Measurements from ENCODE around the gene HOOK2.
"Not testable (repeated sequence)": the region's sequence is repeated elsewhere in the genome, so short reads cannot be mapped to it uniquely, and the experiment has no call there.

The HOOK2 gene

DNA sequence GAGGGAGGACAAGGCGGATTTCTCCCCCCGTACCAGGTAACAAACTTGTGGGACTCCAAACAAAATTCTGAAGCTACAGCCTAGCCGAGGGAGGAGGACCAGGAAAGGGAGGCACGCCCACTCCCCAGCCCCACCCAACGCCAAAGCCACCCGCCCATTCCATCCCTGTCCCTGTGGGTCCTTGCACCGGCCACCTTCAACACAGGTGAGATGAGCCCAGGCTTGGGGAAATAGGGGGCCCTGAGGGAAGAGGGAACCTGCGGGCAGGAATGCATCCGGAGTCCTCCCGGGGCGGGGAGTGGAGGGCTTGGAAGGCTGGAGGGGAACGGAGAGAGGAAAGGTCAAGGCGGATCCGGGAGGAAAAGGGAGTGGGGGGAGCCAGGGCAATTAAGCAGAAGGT, 23.7 kb downstream of the HOOK2 start, which contains the start of gene BEST2:
TSS of gene BEST2 (plus strand) at position 157 of the 400 bp plus-strand sequence. CDS start 802 bp downstream, outside the sequence.
- DNase-seq, result no peak

DNA sequence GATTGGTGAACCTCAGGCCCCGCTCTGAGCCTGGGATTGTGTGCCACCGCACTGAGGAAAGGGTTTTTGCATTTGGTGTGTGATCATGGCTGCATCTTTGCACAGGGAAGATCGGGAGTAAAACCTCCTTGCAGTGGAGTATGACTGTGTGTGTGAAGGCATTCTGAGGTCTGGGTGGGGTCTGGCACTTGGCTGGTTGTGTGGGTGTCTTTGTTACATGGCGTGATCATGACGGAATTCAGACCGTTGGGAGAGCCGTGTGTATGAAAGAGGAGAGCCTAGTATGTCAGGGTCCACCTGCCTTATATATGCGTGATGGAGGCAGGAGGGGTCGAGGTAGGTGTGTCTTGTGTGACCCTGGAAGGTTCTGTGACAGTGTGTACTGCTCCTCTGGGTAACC, 24.5 kb downstream of the HOOK2 start:
- DNase-seq, result no peak

DNA sequence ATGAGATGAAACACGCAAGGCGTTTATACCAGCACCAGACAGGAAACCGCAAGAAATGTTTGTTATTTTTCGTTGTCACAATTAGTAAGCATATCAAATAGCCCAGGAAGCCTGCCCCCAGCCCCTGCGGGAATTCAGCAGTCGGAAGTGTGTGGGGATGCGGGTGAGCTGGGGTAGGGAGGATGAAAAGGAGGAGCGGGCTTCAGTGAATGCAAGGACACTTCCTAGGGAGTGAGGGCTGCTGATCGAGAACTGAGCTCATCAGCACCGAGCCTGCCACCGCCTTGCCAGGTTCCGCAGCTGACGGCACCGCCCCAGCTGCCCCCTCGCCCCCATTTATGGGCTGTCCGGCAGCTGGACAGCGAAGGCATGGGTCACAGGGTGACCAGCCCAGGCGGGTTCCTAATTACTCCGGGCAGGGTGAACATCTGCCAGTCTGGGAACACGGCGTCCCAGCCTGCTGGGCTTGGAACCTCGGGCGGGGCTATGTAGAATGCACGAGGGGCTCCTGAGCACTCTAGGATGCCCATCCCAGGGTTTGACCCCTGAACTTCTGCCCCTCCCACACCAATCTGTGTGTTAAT, 25.3 kb downstream of the HOOK2 start:
- no peak for DNase-seq

GRCh38 chr19:12748489-12748888, 26.9 kb downstream of the HOOK2 start:
- DNase-seq, result no peak

GRCh38 chr19:12745166-12745897, 30.0 kb downstream of the HOOK2 start:
- no peak for DNase-seq

DNA sequence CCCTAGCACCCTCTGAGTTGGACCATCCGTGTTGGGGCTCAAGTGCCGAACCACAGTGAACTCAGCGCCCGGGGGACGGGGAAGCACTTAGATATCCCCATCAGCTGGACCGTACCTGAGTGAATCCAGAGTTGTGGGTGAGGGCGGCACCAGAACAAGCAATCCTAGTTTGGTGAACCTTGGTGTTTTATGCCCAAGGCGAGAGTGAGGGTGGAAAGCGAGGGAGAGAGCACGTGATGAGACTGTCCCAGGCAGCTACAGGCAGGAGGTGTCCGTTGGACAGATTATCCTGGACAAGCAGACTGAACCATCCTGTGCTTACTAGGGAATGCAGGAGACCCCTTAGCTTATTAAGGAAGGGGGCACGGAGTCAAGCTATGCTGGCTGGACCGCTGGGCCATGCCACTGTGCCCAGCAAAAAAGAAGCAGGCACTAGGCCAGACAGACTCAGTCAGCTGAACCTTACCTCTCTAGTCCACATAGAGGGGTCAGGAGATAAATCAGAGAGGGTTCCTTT, 37.5 kb downstream of the HOOK2 start:
- no peak for DNase-seq

- peak; percentile 44 for DNase-seq
Observed at GRCh38 chr19:12736995-12737834, 38.1 kb downstream of the HOOK2 start, which contains the start of gene GET3. Gene GET3 (plus strand): TSS chr19:12737497. CDS start chr19:12737506, 9 bp downstream.

DNA sequence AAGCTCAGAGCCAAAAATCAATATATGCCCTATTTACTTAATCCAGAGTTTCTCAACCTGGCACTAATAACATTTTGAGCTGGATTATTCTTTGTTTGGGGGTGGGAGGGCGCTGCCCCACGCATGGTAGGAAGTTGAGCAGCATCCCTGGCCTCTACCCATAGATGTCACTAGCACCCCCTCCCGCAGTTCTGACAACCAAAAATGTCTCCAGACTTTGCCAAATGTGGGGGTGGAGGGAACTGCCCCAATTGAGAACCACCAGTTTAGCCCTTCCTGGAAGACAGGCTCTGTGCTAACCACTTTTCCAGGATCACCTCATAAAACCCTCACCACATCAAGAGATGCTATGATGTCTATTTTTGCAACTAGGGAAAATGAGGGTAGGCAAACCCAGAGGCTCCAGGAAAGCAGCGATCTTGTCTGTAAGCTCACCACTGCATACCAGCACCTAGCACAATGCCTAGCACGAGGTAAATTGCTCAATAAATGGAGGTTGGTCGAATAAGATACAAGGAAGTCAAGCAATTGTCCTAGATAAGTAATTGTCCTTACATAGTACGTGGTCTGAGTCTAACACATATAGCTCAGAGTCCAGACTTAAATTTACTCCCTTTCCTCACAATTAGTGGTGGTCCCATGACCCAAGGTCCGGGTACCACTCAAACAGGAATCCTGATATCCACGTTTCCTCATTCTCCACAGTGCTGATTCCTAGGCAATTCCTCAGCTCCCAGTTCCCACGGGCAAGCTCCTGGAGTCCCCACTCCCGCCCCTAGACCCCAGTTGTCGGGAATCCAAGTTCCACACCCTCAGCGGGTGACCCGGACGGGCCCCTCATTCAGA, 41.8 kb downstream of the HOOK2 start:
- no peak for DNase-seq

GRCh38 chr19:12731337-12731736, 44.0 kb downstream of the HOOK2 start:
- DNase-seq, result no peak

GRCh38 chr19:12730064-12730463, 45.3 kb downstream of the HOOK2 start:
- no peak for DNase-seq

DNA sequence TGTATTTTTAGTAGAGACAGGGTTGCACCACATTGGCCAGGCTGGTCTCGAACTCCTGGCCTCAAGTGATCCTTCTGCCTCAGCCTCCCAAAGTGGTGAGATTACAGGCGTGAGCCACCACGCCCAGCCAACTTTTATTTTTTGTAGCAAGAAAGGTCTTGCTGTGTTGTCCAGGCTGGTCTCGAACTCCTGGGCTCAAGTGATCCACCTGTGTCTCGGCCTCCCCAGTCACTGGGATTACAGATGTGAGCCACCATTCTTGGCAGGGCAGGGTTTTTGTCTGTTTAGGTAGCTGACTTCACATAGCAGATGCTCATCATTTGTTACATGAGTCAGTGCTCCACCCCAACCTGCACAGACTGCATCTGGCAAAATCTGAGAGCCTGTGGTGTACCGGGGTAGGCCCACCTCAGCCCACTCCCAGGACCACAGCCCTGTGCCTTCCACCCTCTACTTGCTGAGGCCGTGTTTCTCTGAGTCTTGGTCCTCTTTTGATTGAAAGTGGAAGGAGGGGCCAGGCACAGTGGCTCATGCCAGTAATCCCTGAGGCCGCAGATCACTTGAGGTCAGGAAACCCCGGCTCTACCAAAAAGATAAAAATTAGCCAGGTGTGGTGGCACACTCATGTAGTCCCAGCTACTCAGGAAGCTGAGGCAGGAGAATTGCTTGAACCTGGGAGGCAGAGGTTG, 47.5 kb downstream of the HOOK2 start:
- DNase-seq, result no peak

DNA sequence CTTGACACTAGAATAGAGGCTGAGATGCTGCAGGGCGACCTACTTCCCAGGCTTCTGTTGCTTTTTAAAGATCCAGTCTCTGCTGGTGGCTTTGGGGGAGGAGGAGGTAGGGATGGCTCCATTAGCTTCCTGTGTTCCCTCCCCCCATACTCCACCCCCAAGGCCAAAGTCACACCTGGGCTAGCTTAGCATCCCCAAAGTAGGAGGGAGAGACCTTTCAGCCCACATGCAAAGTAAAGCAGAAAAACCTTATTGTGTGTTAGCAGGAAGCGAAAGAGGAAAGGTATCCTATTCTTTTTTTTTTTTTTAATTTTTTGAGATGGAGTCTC, 48.4 kb downstream of the HOOK2 start:
- DNase-seq, result no peak

GRCh38 chr19:12725612-12726011, 49.7 kb downstream of the HOOK2 start:
- not testable (repeated sequence) for DNase-seq

GRCh38 chr19:12723641-12724426, 51.5 kb downstream of the HOOK2 start, which contains the start of gene TNPO2:
Gene TNPO2 (minus strand): TSS chr19:12723932. CDS start chr19:12720977, 2,955 bp downstream.
- DNase-seq, result no peak

DNA sequence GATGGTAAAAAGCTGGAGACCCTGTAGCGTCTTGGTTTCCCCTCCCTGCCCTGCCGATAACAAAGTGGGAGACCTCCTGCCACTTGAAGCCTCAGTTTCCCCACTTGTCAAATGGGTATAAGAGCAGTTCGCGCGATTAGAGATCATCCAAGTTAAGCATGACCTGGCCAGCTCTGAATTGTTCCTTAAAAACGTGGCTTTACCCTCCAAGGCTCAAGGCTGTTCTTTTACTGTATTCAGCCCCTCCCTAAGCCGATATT, 52.0 kb downstream of the HOOK2 start:
- DNase-seq, result no peak

DNA sequence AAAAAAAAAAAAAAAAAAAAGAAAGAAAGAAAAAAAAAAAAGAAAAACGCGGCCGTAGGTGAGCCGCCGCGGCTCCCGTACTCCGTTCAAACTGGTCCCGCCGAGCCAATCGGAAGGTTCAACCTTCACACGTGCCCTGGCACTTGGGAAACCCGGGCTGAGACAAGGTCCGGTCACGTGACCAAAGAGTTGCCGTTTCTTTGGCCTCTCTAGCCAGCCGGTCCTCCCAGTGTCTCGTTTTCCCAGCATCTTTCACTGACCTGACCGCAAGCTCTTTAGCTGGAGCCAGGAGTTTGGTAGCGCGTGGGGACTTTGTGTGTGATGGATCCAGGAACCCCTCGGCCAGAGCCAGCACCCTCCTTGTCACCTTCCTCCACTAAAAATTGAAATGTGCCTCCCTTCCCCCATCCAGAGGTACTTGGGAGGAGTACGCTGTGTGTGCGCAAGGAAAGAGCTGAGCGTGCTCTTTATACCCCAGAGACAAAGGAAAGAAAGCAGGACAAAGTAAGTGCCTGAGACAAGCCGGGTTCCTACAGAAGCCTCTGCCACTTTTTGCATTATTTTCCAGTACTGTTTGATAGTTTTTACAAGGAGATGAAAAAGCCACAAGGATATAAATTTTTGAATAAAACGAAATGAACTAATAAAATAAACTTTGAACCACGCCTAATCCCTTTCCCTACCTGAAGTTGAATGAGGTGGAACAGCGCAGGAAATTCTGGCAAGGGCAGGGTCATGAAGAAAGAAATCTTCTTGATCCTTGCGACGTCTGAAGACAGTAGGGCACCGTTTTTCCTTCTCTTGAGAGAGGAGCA, 52.6 kb downstream of the HOOK2 start:
- peak; percentile 60 for DNase-seq

DNA sequence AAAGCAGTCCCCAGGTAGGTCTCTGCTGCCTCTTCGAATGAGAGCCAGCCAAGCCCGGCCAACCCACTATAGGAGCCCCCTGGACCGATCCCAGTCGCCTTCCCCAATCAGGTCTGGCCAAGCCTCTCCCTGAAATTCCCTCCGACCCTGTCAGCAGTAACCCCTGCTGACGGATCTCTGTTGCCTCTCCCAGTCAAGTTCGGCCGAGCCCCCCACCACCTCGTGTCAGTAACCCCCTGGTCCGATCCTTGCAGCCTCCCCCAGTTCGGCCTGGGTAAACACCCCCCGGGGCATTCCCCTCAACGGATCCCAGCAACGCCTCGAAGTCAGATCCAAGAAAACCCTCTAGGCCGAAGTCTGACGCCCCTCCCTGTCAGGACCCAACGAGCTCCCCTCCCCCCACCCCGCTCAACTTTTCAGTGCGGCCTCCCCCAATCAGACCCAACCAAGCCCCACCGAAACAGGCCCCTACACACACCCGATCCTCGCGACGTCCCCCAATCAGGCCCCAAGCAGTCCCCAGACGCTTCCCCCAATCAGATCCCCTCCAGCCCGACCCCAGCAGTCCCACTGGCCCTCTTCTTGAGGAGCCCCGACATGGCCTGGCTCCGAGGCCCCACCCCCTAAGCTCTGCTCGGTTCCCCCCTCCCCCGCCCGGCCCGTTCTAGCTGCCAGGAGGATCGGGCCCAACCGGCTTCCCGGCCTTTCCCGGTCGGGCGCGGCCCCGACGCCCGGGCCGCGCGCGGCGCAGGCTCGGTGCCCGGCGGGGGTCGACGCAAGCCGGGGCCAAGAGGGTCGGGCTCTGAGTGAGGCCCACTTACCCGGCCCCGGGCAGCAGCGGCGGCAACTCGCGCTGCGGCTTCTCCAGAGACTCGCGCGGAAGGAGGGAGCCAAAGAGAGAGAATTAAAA, 53.4 kb downstream of the HOOK2 start:
- no peak for DNase-seq

DNA sequence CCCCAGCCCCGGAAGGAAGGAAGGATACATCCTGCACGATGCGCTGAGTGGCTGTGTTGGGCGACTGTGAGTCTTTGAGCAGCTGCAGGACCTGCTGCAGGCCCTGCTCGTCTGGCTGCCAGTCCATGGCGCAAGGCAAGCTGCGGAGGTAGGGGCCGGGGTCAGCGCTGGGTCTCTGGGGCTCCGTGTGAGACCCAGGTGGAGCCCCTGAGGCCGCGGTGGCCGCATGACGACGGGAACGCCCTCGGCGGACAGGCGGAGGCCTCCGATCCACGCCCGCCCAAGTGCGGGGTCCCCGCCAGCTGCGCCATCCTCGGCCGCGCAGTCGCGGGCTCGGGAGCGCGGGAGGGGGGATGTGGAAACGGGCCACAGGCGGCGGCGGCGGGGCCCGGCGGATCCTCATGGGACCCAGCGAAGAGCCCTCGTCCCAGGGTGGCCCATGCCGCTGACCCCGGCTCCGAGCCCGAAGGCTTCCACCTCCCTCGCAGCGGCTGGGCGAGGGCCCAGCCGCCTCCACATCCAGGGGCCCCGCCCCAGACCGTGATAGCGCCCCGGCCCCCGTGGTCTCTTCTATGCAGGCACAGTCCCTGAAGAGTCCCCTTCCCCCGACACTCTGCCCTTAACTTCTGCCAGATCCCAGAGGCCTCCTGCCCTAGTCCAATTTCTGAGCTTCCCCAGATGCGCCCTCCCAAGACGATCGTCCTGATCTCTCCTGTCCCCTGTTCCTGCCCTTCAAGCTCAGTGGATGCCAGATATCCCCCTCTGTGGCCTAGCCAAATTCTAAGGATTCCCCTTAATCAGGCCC, 54.3 kb downstream of the HOOK2 start:
- DNase-seq, result no peak
